ENCODE results near the gene RPL22. TPM values are rescaled to one million over a fixed set of nuclear protein-coding genes. Genes with fewer than 3 reads are reported as not detected.

Gene RPL22
- total and polyA plus RNA-seq, 2 of the 13 experiments (the other 11 are each of a cell fraction or from before 2014, with no cell fraction given): 214 to 545 TPM

- WGBS (ENCODE audit: low lambda C conversion rate): 43% methylated on average over 8 of the region's 99 CpGs
- no TSS peak for BruUV-seq (replicated peaks)
- ChIA-PET CTCF (ENCODE audit: low intra/inter-chr PET ratio, low total read pairs) (no interaction called here), POLR2A (interaction anchor here (0.8 to 1.1 kb wide), 2 partner anchors 9 to 37 kb away, joined by 3 read pairs; no protein-coding TSS in a partner anchor)
- ATAC-seq (no peak), FAIRE-seq (no peak), DNase-seq (ENCODE audit: low spot score) (no peak)
- Histone ChIP-seq H3K27me3 (ENCODE audit: control insufficient read depth in 1 of 2, insufficient read depth in 2 of 2, low read length in 2 of 2) (peaks cover 11 to 40% of the 10 kb centered on the region in 2 experiments; a peak in 4 of 5 replicates), H3K4me1 (ENCODE audit: insufficient read depth, low read length) (peaks cover 60% of the 10 kb centered on the region), H3K4me2 (ENCODE audit: low read depth, low read length) (peak overlapping the region; percentile 27; the same call in 1 of the 2 replicates), H3K9ac (ENCODE audit: insufficient read depth, low read depth, low read length) (no peak overlapping the region), H3K27ac (ENCODE audit: extremely low read length, insufficient read depth, low read length) (no peak overlapping the region), H3K36me3 (replicated peaks in 1 of 2; ENCODE audit: control insufficient read depth in 1 of 2, insufficient read depth in 2 of 2, low read length in 2 of 2) (no peaks in the 10 kb centered on the region), H3K9me3 (ENCODE audit: low read length) (no peaks in the 10 kb centered on the region), H4K20me1 (ENCODE audit: insufficient read depth, low read length) (0 out of 2 replicates have a peak, but pooled peaks cover 5% of the 10 kb centered on the region), H3K79me2 (ENCODE audit: insufficient read depth, low read length) (no peaks in the 10 kb centered on the region), H3K4me3 (replicated peaks in 1 of 3; ENCODE audit: insufficient read depth in 1 of 3, low read depth in 2 of 3, low read length in 3 of 3) (peak overlapping the region; percentile 9 to 16 (median 16); a peak in 2 of 6 replicates), H2AFZ (ENCODE audit: low read length) (no peak overlapping the region)
- in situ Hi-C loops (cut with HindIII; ENCODE audit: extremely low pct_ligation_motif_present, low pct_unique_long_range_greater_than_20kb): loop anchor here (10.0 kb wide), 1 partner anchor 173 kb away; the partner anchor contains the start of gene HES2
- intact Hi-C loops (cut with micrococcal nuclease; ENCODE audit: unreplicated experiment): loop anchor here (2.0 to 10.0 kb wide), 2 partner anchors 37 to 137 kb away; no protein-coding TSS in a partner anchor
- TF ChIP-seq KDM3A (CRISPR knock-in tag; IDR thresholded peaks at IDR 0.05; ENCODE audit: low read depth): no peak
- TF ChIP-seq, protein P1, sequence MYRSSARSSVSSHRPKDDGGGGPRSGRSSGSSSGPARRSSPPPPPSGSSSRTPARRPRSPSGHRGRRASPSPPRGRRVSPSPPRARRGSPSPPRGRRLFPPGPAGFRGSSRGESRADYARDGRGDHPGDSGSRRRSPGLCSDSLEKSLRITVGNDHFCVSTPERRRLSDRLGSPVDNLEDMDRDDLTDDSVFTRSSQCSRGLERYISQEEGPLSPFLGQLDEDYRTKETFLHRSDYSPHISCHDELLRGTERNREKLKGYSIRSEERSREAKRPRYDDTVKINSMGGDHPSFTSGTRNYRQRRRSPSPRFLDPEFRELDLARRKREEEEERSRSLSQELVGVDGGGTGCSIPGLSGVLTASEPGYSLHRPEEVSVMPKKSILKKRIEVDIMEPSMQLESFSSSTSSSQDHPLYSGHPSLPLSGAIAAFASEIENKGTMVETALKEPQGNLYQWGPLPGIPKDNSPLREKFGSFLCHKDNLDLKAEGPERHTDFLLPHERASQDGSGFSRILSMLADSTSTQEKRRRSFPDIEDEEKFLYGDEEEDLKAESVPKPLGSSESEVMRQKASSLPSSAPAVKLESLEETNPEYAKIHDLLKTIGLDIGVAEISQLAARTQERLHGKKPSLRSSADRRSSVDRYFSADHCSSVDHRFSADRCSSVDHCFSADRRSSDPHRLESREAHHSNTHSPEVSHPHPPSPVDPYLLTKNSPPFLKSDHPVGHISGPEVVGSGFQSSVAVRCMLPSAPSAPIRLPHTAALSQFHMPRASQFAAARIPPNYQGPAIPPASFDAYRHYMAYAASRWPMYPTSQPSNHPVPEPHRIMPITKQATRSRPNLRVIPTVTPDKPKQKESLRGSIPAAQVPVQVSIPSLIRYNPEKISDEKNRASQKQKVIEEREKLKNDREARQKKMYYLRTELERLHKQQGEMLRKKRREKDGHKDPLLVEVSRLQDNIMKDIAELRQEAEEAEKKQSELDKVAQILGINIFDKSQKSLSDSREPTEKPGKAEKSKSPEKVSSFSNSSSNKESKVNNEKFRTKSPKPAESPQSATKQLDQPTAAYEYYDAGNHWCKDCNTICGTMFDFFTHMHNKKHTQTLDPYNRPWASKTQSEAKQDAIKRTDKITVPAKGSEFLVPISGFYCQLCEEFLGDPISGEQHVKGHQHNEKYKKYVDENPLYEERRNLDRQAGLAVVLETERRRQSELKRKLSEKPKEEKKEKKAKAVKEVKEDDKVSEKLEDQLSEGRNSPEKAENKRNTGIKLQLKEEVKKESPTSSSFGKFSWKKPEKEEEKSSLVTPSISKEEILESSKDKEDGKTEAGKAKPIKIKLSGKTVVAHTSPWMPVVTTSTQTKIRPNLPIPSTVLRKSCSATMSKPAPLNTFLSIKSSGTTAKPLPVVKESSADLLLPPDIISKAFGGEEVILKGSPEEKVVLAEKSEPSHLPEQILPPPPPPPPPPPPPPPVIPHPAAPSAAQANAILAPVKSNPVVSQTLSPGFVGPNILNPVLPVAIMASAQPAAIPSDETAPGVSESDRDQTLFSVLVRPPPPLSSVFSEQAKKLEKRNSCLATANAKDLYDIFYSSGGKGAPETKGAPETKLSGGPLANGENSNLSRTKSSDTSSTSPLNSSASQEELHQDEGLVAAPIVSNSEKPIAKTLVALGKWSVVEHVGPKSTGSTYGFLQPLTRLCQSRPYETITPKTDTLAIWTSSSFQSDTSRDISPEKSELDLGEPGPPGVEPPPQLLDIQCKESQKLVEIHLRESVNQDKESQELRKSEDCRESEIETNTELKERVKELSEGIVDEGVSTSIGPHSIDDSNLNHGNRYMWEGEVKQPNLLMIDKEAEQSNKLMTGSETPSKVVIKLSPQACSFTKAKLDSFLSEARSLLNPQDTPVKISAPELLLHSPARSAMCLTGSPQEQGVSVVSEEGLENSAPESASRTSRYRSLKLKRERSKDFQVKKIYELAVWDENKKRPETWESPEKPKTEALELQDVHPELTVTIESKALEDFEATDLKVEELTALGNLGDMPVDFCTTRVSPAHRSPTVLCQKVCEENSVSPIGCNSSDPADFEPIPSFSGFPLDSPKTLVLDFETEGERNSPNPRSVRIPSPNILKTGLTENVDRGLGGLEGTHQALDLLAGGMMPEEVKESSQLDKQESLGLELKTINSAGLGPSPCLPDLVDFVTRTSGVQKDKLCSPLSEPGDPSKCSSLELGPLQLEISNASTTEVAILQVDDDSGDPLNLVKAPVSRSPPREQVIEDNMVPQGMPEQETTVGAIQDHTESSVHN (CRISPR knock-in tag; IDR thresholded peaks at IDR 0.05): no peak
- TF ChIP-seq ZFY (CRISPR knock-in tag; IDR thresholded peaks at IDR 0.05): no peak
- TF ChIP-seq, protein P2, sequence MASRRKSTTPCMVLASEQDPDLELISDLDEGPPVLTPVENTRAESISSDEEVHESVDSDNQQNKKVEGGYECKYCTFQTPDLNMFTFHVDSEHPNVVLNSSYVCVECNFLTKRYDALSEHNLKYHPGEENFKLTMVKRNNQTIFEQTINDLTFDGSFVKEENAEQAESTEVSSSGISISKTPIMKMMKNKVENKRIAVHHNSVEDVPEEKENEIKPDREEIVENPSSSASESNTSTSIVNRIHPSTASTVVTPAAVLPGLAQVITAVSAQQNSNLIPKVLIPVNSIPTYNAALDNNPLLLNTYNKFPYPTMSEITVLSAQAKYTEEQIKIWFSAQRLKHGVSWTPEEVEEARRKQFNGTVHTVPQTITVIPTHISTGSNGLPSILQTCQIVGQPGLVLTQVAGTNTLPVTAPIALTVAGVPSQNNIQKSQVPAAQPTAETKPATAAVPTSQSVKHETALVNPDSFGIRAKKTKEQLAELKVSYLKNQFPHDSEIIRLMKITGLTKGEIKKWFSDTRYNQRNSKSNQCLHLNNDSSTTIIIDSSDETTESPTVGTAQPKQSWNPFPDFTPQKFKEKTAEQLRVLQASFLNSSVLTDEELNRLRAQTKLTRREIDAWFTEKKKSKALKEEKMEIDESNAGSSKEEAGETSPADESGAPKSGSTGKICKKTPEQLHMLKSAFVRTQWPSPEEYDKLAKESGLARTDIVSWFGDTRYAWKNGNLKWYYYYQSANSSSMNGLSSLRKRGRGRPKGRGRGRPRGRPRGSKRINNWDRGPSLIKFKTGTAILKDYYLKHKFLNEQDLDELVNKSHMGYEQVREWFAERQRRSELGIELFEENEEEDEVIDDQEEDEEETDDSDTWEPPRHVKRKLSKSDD (CRISPR knock-in tag; IDR thresholded peaks at IDR 0.05; ENCODE audit: low read depth): no peak
- no peak for TF ChIP-seq THAP8 (CRISPR knock-in tag; IDR thresholded peaks at IDR 0.05; ENCODE audit: borderline replicate concordance)
- no peak for TF ChIP-seq SMAD3 (CRISPR knock-in tag; IDR thresholded peaks at IDR 0.05)
- TF ChIP-seq KLF9 (CRISPR knock-in tag; IDR thresholded peaks at IDR 0.05; ENCODE audit: low read depth): no peak
- no peak for TF ChIP-seq MEIS1 (CRISPR knock-in tag; IDR thresholded peaks at IDR 0.05; ENCODE audit: borderline replicate concordance)
- no peak for TF ChIP-seq ERF (CRISPR knock-in tag; IDR thresholded peaks at IDR 0.05)
- TF ChIP-seq MED8 (CRISPR knock-in tag; IDR thresholded peaks at IDR 0.05; ENCODE audit: insufficient replicate concordance): no peak
- TF ChIP-seq POLR2G (IDR thresholded peaks at IDR 0.05; ENCODE audit: low read depth, low read length): no peak
These were observed 42.7 kb upstream of the RPL22 start for GRCh38 chr1:6241887-6242740.
